ENCODE results near the gene KRTAP6-1.

DNA sequence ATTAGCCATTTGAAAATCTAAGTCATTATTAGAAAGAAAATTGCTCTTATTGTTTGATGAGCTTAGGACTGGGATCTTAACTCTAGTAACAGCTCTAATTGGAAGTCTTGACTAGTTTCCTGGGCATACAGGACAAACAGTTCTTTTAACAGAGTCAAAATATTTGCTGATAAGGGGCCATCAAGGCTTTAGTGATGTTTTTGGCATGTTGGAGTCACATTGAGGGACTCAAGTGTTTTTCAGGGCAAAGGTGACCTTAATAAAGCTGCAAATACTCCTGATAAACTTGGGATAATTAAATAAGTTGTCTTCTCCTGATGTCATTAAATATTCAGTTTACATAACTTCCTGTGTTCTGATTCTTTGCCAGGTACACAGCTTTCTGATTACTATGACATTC lies 46.1 kb downstream of the KRTAP6-1 start:
- TF ChIP-seq EZH2 (IDR thresholded peaks at IDR 0.05; ENCODE audit: borderline replicate concordance) (no peak), EZH2phosphoT487 (IDR thresholded peaks at IDR 0.05; ENCODE audit: low read depth, severe bottlenecking, unreplicated experiment) (no peak)
- TF ChIP-seq, protein P1, sequence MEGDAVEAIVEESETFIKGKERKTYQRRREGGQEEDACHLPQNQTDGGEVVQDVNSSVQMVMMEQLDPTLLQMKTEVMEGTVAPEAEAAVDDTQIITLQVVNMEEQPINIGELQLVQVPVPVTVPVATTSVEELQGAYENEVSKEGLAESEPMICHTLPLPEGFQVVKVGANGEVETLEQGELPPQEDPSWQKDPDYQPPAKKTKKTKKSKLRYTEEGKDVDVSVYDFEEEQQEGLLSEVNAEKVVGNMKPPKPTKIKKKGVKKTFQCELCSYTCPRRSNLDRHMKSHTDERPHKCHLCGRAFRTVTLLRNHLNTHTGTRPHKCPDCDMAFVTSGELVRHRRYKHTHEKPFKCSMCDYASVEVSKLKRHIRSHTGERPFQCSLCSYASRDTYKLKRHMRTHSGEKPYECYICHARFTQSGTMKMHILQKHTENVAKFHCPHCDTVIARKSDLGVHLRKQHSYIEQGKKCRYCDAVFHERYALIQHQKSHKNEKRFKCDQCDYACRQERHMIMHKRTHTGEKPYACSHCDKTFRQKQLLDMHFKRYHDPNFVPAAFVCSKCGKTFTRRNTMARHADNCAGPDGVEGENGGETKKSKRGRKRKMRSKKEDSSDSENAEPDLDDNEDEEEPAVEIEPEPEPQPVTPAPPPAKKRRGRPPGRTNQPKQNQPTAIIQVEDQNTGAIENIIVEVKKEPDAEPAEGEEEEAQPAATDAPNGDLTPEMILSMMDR (IDR thresholded peaks at IDR 0.05; ENCODE audit: poor library complexity): no peak

Data from hepatocyte (in vitro differentiated cells).